A549 treated with Mapracorat at 1 μM for 4 hours (cell line): Measurements from ENCODE around the gene MEPE. TPM values are rescaled to one million over a fixed set of nuclear protein-coding genes. Genes with fewer than 3 reads are reported as not detected.

Source experiments
- total RNA-seq: library from RNA; stranded (reverse); fragments of 200-300 nt; extraction: Qiagen RNA extraction; gene quantifications from 5 replicates; pipeline ENCODE4 v1.2.3, GENCODE V29; 2022

Gene MEPE, protein sequence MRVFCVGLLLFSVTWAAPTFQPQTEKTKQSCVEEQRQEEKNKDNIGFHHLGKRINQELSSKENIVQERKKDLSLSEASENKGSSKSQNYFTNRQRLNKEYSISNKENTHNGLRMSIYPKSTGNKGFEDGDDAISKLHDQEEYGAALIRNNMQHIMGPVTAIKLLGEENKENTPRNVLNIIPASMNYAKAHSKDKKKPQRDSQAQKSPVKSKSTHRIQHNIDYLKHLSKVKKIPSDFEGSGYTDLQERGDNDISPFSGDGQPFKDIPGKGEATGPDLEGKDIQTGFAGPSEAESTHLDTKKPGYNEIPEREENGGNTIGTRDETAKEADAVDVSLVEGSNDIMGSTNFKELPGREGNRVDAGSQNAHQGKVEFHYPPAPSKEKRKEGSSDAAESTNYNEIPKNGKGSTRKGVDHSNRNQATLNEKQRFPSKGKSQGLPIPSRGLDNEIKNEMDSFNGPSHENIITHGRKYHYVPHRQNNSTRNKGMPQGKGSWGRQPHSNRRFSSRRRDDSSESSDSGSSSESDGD
- total RNA-seq, result not detected in 5 replicates

DNA sequence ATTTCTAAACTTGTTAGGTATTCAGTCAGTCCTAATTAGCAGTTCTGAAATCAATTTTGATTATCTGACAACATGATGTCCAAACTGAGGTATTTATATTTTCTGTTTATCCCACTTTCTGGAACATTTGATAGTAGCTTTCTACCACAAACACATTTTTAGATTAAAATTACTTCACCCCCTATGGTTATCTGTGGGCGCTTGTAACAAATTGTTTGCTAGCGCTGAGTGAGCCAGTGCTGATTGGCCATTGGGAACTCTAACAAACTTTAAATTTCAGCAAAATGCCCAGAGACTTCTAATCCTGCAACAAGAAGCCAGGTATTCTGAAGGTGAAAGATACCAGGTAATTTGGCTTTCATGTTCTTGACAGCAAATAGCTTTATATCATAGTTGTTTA, at the start of gene MEPE:
Gene MEPE (plus strand): TSS at position 301 of the 400 bp plus-strand sequence. CDS start 1,746 bp downstream, outside the sequence.

DNA sequence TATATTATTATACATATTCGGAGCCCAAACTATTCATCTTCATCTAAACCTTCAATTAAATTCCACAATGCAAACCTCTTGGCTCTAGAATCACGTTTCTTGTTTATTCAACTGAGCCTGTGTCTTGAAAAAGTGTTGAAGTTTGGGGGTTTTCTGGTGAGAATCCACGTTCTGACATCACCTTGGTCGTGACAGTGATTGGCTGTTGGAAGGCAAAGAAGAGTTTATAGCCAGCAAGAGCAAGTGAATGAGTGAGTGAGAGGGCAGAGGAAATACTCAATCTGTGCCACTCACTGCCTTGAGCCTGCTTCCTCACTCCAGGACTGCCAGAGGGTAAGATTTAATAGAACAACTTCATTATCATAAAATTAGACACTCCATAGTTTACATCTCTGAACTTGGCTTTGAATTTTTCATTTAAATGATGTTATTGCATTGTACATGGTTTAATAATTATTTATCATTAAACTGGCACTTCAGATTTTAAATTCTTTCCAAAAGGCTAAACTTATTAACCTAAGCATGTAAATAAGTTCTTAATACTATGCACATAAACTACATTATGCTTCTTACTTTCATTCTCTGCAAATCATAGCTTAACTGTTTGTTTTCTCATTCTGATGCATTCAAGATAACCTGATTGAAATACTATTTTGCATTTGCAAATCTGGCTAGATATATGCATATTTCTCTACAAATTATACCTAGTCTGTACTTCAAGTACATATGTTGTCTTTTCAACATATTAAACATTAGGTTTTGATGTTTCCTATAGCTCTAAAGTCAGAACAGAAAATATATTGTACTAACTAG, 33.3 kb upstream of the MEPE start, which contains the start of gene IBSP:
Gene IBSP (plus strand): TSS at position 254 of the 813 bp plus-strand sequence. CDS start 2,808 bp downstream, outside the sequence.

Other genes starting within 250 kb of the MEPE start
- gene DSPP, start 224.4 kb upstream of the MEPE start, total RNA-seq, result not detected in 5 replicates
- gene DMP1, start 182.7 kb upstream of the MEPE start, total RNA-seq, result 0.06 TPM in 1 of 5 replicates, not detected in the others
- not detected in 5 replicates for gene IBSP, start 33.4 kb upstream of the MEPE start, total RNA-seq
- 148 to 200 TPM (median 167 TPM) in 5 replicates for gene SPP1, start 142.7 kb downstream of the MEPE start, total RNA-seq
- 14.7 to 21.8 TPM (median 20.3 TPM) in 5 replicates for gene PKD2, start 174.7 kb downstream of the MEPE start, total RNA-seq